SK-N-SH (cell line): ENCODE measurements around the gene JCHAIN. TPM values are rescaled to one million over a fixed set of nuclear protein-coding genes. Genes with fewer than 3 reads are reported as not detected.
"Not testable (repeated sequence)": the region's sequence is repeated elsewhere in the genome, so short reads cannot be mapped to it uniquely, and the experiment has no call there.

Source experiments
- CTCF ChIA-PET: fragments of 300-600, 350-600 bp; formaldehyde crosslinking; extraction: SDS; loops from one replicate; lab custom pipeline; 2021; lab: Yijun Ruan, JAX
- POLR2A ChIA-PET: fragments of 350-600 bp; sonication (Branson Sonifier 250); formaldehyde crosslinking; extraction: SDS; loops from one replicate; lab custom pipeline; 2020; ENCODE audit warnings: antibody characterized with exemption, inconsistent platforms; lab: Yijun Ruan, JAX
- DNase-seq: peaks from one replicate; pipeline ENCODE4 v3.0.0; 2012
- H2AFZ ChIP-seq: fragments of 200-600 bp; sonication (generic); 2 replicates; pipeline ENCODE4 v1.8.1; 2016; ENCODE audit warnings: antibody characterized with exemption, mild to moderate bottlenecking, low read depth
- H3F3A ChIP-seq: fragments of 200-600 bp; sonication (generic); replicated peaks from 2 replicates; pipeline ENCODE3; 2016; ENCODE audit warnings: antibody characterized with exemption, mild to moderate bottlenecking; ENCODE audit not compliant: insufficient read depth
- H3K27ac ChIP-seq, 2 experiments: fragments of 200-500 bp in 1 of 2; fragments of 200-600 bp in 1 of 2; sonication (Bioruptor generic) in 1 of 2; sonication (generic), shearing (Covaris generic) in 1 of 2; 2 replicates each; pipeline versions ENCODE4 v1.5.1 to v1.6.1; 2014 to 2016; ENCODE audit warnings: low read depth in 2 of 2, inconsistent platforms in 1 of 2, low read length in 1 of 2, mild to moderate bottlenecking in 1 of 2, mixed read lengths in 1 of 2
- H3K27me3 ChIP-seq: fragments of 200-600 bp; sonication (generic), shearing (Covaris generic); 2 replicates; pipeline ENCODE4 v1.6.1; 2016; ENCODE audit warnings: mixed run types; ENCODE audit not compliant: insufficient read depth
- H3K36me3 ChIP-seq, 2 experiments: fragments of 200-500 bp in 1 of 2; fragments of 200-600 bp in 1 of 2; sonication (Bioruptor generic) in 1 of 2; sonication (generic) in 1 of 2; replicated peaks in 1 of 2; 2 replicates each; pipeline versions ENCODE3 to v1.5.1; 2014 to 2016; ENCODE audit warnings: low read length in 1 of 2, mild to moderate bottlenecking in 1 of 2; ENCODE audit not compliant: insufficient read depth in 2 of 2, control insufficient read depth in 1 of 2
- H3K4me1 ChIP-seq, 2 experiments: fragments of 200-500 bp in 1 of 2; fragments of 200-600 bp in 1 of 2; sonication (Bioruptor generic) in 1 of 2; sonication (generic), shearing (Covaris generic) in 1 of 2; 2 replicates each; pipeline versions ENCODE4 v1.5.1 to v1.6.1; 2014 to 2016; ENCODE audit warnings: low read depth in 1 of 2, low read length in 1 of 2, mixed run types in 1 of 2; ENCODE audit not compliant: insufficient read depth in 2 of 2, control insufficient read depth in 1 of 2
- H3K4me2 ChIP-seq: fragments of 200-600 bp; sonication (generic), shearing (Covaris generic); 2 replicates; pipeline ENCODE4 v1.6.1; 2017; ENCODE audit warnings: mixed run types
- H3K4me3 ChIP-seq, 2 experiments: fragments of 200-500 bp in 1 of 2; fragments of 200-600 bp in 1 of 2; sonication (Bioruptor generic) in 1 of 2; sonication (generic), shearing (Covaris generic) in 1 of 2; 2 replicates each; pipeline versions ENCODE4 v1.5.1 to v1.8.1; 2014 to 2016; ENCODE audit warnings: low read depth in 2 of 2, inconsistent platforms in 1 of 2, low read length in 1 of 2, mild to moderate bottlenecking in 1 of 2, mixed read lengths in 1 of 2, moderate library complexity in 1 of 2
- H3K79me2 ChIP-seq: fragments of 200-600 bp; sonication (generic); 2 replicates; pipeline ENCODE4 v1.8.1; 2017; ENCODE audit warnings: mild to moderate bottlenecking; ENCODE audit not compliant: insufficient read depth
- H3K9ac ChIP-seq: fragments of 200-600 bp; sonication (generic); 2 replicates; pipeline ENCODE4 v1.6.1; 2017; ENCODE audit warnings: mixed run types
- H3K9me2 ChIP-seq: fragments of 200-600 bp; sonication (generic); 2 replicates; pipeline ENCODE4 v1.6.1; 2017; ENCODE audit warnings: mixed run types
- H3K9me3 ChIP-seq: fragments of 200-600 bp; sonication (generic); 2 replicates; pipeline ENCODE4 v1.6.1; 2017; ENCODE audit warnings: mixed run types, mild to moderate bottlenecking, moderate library complexity
- H4K20me1 ChIP-seq: fragments of 200-600 bp; sonication (generic); 2 replicates; pipeline ENCODE4 v1.6.1; 2017; ENCODE audit warnings: mild to moderate bottlenecking, mixed run types; ENCODE audit not compliant: insufficient read depth
- CHD2 ChIP-seq: fragments of 150-350 bp; IDR thresholded peaks from 2 replicates; pipeline ENCODE4 v1.6.1; 2018; ENCODE audit warnings: low read length; ENCODE audit not compliant: partially characterized antibody
- EP300 ChIP-seq, 2 experiments: IDR thresholded peaks; 2 replicates each; pipeline versions ENCODE4 v1.4.0 to v1.6.1; 2012; ENCODE audit warnings: borderline replicate concordance in 1 of 2, low read depth in 1 of 2, low read length in 1 of 2
- EZH2phosphoT487 ChIP-seq: fragments of 200-600 bp; sonication (generic); IDR thresholded peaks from 2 replicates; pipeline ENCODE4 v1.6.1; 2017; ENCODE audit warnings: low read depth, mixed run types, mild to moderate bottlenecking, antibody characterized with exemption, moderate library complexity, borderline replicate concordance
- GATA2 ChIP-seq: sonication (generic); formaldehyde crosslinking; IDR thresholded peaks from 2 replicates; pipeline ENCODE4 v1.5.0; 2020; ENCODE audit warnings: mild to moderate bottlenecking, missing genetic modification reagents
- JUND ChIP-seq: IDR thresholded peaks from 2 replicates; pipeline ENCODE4 v1.4.0; 2012
- MXI1 ChIP-seq: IDR thresholded peaks from 2 replicates; pipeline ENCODE4 v1.6.1; 2012; ENCODE audit warnings: mild to moderate bottlenecking, low read depth, low read length, improper control_type of control experiment
- NFIC ChIP-seq: IDR thresholded peaks from 2 replicates; pipeline ENCODE4 v1.4.0; 2012; ENCODE audit warnings: borderline replicate concordance
- RAD21 ChIP-seq: IDR thresholded peaks from 2 replicates; pipeline ENCODE4 v1.6.1; 2012; ENCODE audit warnings: mild to moderate bottlenecking, low read length
- RFX5 ChIP-seq: IDR thresholded peaks from 2 replicates; pipeline ENCODE4 v1.6.1; 2012; ENCODE audit warnings: mild to moderate bottlenecking, improper control_type of control experiment, low read length
- RXRA ChIP-seq: IDR thresholded peaks from 2 replicates; pipeline ENCODE4 v1.4.0; 2012; ENCODE audit warnings: low read depth, mild to moderate bottlenecking, borderline replicate concordance
- SIN3A ChIP-seq: IDR thresholded peaks from 2 replicates; pipeline ENCODE4 v1.6.1; 2012; ENCODE audit warnings: low read depth, mild to moderate bottlenecking, low read length, moderate library complexity, borderline replicate concordance
- SMC3 ChIP-seq: IDR thresholded peaks from 2 replicates; pipeline ENCODE4 v1.6.1; 2012; ENCODE audit warnings: low read depth, low read length, improper control_type of control experiment
- TAF1 ChIP-seq: IDR thresholded peaks from 2 replicates; pipeline ENCODE4 v1.6.1; 2012; ENCODE audit warnings: low read depth, mild to moderate bottlenecking, low read length, moderate library complexity, borderline replicate concordance
- TEAD4 ChIP-seq: IDR thresholded peaks from 2 replicates; pipeline ENCODE4 v1.4.0; 2012; ENCODE audit warnings: mild to moderate bottlenecking, borderline replicate concordance; ENCODE audit not compliant: insufficient read depth
- WGBS: methylation state at CpG from one replicate; pipeline ENCODE4 v1.1.6; 2017; ENCODE audit warnings: low lambda C conversion rate; 5-methylcytosine and 5-hydroxymethylcytosine counted together
- polyA plus RNA-seq, 3 experiments: library from polyadenylated mRNA; depleted of rRNA; stranded (reverse); fragments of >200 nt; gene quantifications; 2 replicates each; pipeline ENCODE4 v1.2.3, GENCODE V29; 2012
- TF ChIP-seq, protein P1 (sequence below): IDR thresholded peaks from 2 replicates; pipeline ENCODE4 v1.4.0; 2012; ENCODE audit warnings: low read depth, borderline replicate concordance
- TF ChIP-seq, protein P2 (sequence below): IDR thresholded peaks from 2 replicates; pipeline ENCODE4 v1.4.0; 2012; ENCODE audit warnings: low read depth, borderline replicate concordance
- TF ChIP-seq, protein P3 (sequence below): fragments of 150-350 bp; IDR thresholded peaks from 2 replicates; pipeline ENCODE4 v1.6.1; 2016; ENCODE audit warnings: mild to moderate bottlenecking, low read depth, low read length
- TF ChIP-seq, protein P4 (sequence below): fragments of 200-600 bp; sonication (generic); IDR thresholded peaks from 2 replicates; pipeline ENCODE4 v1.6.1; 2017; ENCODE audit warnings: antibody characterized with exemption, mild to moderate bottlenecking, moderate library complexity

The JCHAIN gene
- polyA plus RNA-seq, 1 of the 3 experiments (the other 2 are of a cell fraction) = 1.1 TPM

DNA sequence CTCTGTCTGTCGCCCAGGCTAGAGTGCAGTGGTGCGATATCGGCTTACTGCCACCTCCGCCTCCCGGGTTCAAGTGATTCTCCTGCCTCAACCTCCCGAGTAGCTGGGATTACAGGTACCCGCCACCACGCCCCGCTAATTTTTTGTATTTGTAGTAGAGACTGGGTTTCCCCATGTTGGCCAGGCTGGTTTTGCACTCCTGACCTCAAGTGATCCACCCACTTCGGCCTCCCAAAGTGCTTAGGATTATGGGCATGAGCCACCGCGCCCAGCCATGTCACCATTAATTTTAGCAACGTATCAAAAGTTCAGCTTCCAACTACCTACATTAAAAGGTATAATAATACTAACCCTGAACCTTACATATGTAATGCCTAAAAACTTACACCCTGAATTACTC lies 21.1 kb upstream of the JCHAIN start:
- H3K9ac ChIP-seq = peak overlapping the region; percentile 91
- CTCF ChIA-PET = interaction anchor here (0.6 to 1.6 kb wide), 8 partner anchors 8 to 95 kb away, joined by 3 to 12 read pairs (median 3); no protein-coding TSS in a partner anchor
- H2AFZ ChIP-seq = peak overlapping the region; percentile 98
- POLR2A ChIA-PET = interaction anchor here (2.9 kb wide), 1 partner anchor 35 kb away, joined by 14 read pairs; the partner anchor contains the start of gene RUFY3
- H3K79me2 ChIP-seq = peaks cover 40% of the 10 kb centered on the region
- peaks cover 19 to 23% of the 10 kb centered on the region in 2 experiments for H3K36me3 ChIP-seq
- TF ChIP-seq TAF1 (no peak), RFX5 (no peak), TEAD4 (no peak), RAD21 (no peak), EZH2phosphoT487 (no peak), RXRA (no peak), NFIC (no peak), EP300 (IDR thresholded peaks at IDR 0.05; ENCODE audit: borderline replicate concordance in 1 of 2, low read depth in 1 of 2, low read length in 1 of 2) (no peak), JUND (no peak), GATA2 (CRISPR knock-in tag) (no peak), SIN3A (no peak), SMC3 (no peak), MXI1 (no peak), CHD2 (no peak)
- TF ChIP-seq, protein P1, sequence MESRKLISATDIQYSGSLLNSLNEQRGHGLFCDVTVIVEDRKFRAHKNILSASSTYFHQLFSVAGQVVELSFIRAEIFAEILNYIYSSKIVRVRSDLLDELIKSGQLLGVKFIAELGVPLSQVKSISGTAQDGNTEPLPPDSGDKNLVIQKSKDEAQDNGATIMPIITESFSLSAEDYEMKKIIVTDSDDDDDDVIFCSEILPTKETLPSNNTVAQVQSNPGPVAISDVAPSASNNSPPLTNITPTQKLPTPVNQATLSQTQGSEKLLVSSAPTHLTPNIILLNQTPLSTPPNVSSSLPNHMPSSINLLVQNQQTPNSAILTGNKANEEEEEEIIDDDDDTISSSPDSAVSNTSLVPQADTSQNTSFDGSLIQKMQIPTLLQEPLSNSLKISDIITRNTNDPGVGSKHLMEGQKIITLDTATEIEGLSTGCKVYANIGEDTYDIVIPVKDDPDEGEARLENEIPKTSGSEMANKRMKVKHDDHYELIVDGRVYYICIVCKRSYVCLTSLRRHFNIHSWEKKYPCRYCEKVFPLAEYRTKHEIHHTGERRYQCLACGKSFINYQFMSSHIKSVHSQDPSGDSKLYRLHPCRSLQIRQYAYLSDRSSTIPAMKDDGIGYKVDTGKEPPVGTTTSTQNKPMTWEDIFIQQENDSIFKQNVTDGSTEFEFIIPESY = no peak
- TF ChIP-seq, protein P2, sequence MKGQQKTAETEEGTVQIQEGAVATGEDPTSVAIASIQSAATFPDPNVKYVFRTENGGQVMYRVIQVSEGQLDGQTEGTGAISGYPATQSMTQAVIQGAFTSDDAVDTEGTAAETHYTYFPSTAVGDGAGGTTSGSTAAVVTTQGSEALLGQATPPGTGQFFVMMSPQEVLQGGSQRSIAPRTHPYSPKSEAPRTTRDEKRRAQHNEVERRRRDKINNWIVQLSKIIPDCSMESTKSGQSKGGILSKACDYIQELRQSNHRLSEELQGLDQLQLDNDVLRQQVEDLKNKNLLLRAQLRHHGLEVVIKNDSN = no peak
- TF ChIP-seq, protein P3, sequence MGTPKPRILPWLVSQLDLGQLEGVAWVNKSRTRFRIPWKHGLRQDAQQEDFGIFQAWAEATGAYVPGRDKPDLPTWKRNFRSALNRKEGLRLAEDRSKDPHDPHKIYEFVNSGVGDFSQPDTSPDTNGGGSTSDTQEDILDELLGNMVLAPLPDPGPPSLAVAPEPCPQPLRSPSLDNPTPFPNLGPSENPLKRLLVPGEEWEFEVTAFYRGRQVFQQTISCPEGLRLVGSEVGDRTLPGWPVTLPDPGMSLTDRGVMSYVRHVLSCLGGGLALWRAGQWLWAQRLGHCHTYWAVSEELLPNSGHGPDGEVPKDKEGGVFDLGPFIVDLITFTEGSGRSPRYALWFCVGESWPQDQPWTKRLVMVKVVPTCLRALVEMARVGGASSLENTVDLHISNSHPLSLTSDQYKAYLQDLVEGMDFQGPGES = no peak
- TF ChIP-seq, protein P4, sequence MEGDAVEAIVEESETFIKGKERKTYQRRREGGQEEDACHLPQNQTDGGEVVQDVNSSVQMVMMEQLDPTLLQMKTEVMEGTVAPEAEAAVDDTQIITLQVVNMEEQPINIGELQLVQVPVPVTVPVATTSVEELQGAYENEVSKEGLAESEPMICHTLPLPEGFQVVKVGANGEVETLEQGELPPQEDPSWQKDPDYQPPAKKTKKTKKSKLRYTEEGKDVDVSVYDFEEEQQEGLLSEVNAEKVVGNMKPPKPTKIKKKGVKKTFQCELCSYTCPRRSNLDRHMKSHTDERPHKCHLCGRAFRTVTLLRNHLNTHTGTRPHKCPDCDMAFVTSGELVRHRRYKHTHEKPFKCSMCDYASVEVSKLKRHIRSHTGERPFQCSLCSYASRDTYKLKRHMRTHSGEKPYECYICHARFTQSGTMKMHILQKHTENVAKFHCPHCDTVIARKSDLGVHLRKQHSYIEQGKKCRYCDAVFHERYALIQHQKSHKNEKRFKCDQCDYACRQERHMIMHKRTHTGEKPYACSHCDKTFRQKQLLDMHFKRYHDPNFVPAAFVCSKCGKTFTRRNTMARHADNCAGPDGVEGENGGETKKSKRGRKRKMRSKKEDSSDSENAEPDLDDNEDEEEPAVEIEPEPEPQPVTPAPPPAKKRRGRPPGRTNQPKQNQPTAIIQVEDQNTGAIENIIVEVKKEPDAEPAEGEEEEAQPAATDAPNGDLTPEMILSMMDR = no peak
- peaks cover 14% of the 10 kb centered on the region for H4K20me1 ChIP-seq
- DNase-seq = no peak
- H3K4me2 ChIP-seq = peak overlapping the region; percentile 83
- WGBS = 85% methylated on average over 13 of the region's 13 CpGs
- H3K27me3 ChIP-seq = no peaks in the 10 kb centered on the region; the same call in 1 of the 2 replicates
- peak overlapping the region; percentile 90 to 98 for H3K4me3 ChIP-seq
- no peaks in the 10 kb centered on the region for H3K9me2 ChIP-seq
- no peaks in the 10 kb centered on the region for H3K9me3 ChIP-seq
- peak overlapping the region; percentile 93 to 94 for H3K27ac ChIP-seq
- peaks cover 6 to 13% of the 10 kb centered on the region in 2 experiments; a peak in 3 of 4 replicates for H3K4me1 ChIP-seq
- peaks cover 10% of the 10 kb centered on the region for H3F3A ChIP-seq

DNA sequence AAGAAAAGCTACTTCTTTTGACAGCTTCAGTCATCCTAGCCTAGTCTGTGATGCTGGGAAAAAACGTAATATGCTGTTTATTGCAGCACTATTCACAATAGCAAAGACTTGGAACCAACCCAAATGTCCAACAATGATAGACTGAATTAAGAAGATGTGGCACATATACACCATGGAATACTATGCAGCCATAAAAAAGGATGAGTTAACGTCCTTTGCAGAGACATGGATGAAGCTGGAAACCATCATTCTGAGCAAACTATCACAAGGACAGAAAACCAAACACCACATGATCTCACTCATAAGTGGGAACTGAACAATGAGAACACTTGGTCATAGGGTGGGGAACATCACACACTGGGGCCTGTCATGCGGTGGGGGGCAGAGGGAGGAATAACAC lies 15.8 kb upstream of the JCHAIN start:
- WGBS = 35% methylated on average over 3 of the region's 3 CpGs
- H3K4me2 ChIP-seq, H3F3A ChIP-seq, H3K27me3 ChIP-seq, H4K20me1 ChIP-seq, POLR2A ChIA-PET, CTCF ChIA-PET, H3K4me3 ChIP-seq, DNase-seq, H3K9me2 ChIP-seq, H3K27ac ChIP-seq, H3K9ac ChIP-seq, H3K79me2 ChIP-seq, H2AFZ ChIP-seq, H3K9me3 ChIP-seq, H3K36me3 ChIP-seq, H3K4me1 ChIP-seq: not testable (repeated sequence)
